B cell (primary cell): ENCODE measurements around the gene PARVA. TPM values are rescaled to one million over a fixed set of nuclear protein-coding genes. Genes with fewer than 3 reads are reported as not detected.

Experiments
- ATAC-seq: fragments of 200-7000 bp; cut with Tn5 transposase; one replicate; pipeline ENCODE4 v1.10.0; 2021; ENCODE audit warnings: low read depth, mild to moderate bottlenecking, moderate number of reproducible peaks, moderate library complexity
- CTCF ChIA-PET: fragments of 350-600 bp; sonication (Branson Sonifier 250); formaldehyde crosslinking; loops from one replicate; lab custom pipeline; 2021; ENCODE audit warnings: antibody characterized with exemption, inconsistent platforms; lab: Charles Lee
- POLR2A ChIA-PET: fragments of 350-600 bp; sonication (Branson Sonifier 250); formaldehyde crosslinking; loops from one replicate; lab custom pipeline; 2021; ENCODE audit warnings: antibody characterized with exemption; lab: Charles Lee
- DNase-seq: peaks from one replicate; pipeline ENCODE4 v3.0.0; 2013
- H2AFZ ChIP-seq: 2 replicates; pipeline ENCODE4 v1.6.1; 2012; ENCODE audit warnings: mild to moderate bottlenecking, low read depth, low read length; ENCODE audit not compliant: insufficient read depth, poor library complexity, severe bottlenecking
- H3K27ac ChIP-seq, 2 donors: 1 replicate in 1 of 2; 2 replicates in 1 of 2; pipeline ENCODE4 v1.5.1; 2012 to 2013; ENCODE audit warnings: low read length in 2 of 2, mild to moderate bottlenecking in 2 of 2, moderate library complexity in 1 of 2
- H3K27me3 ChIP-seq, 4 experiments: fragments of 200-600 bp in 1 of 4; sonication (generic) in 1 of 4; replicated peaks in 1 of 4; 1 replicate in 2 of 4; 2 replicates in 2 of 4; pipeline versions ENCODE4 v1.6.1 to v1.7.0; 2013 to 2016; ENCODE audit warnings: low read length in 3 of 4, mild to moderate bottlenecking in 2 of 4, mixed read lengths in 1 of 4, moderate library complexity in 1 of 4; ENCODE audit not compliant: insufficient read depth in 4 of 4, control insufficient read depth in 3 of 4; ENCODE audit errors: control extremely low read depth in 1 of 4
- H3K36me3 ChIP-seq, 2 experiments: replicated peaks in 1 of 2; 1 replicate in 1 of 2; 2 replicates in 1 of 2; pipeline versions ENCODE4 v1.6.1 to v1.7.1; 2013; ENCODE audit warnings: low read length in 1 of 2; ENCODE audit not compliant: insufficient read depth in 2 of 2, control insufficient read depth in 1 of 2; ENCODE audit errors: control extremely low read depth in 1 of 2, extremely low read depth in 1 of 2
- H3K4me1 ChIP-seq, 2 donors: fragments of 200-600 bp in 1 of 2; sonication (generic) in 1 of 2; 1 replicate in 1 of 2; 2 replicates in 1 of 2; pipeline versions ENCODE4 v1.5.1 to v1.6.1; 2013 to 2017; ENCODE audit warnings: low read length in 2 of 2; ENCODE audit not compliant: control insufficient read depth in 2 of 2, insufficient read depth in 2 of 2
- H3K4me2 ChIP-seq: replicated peaks from 2 replicates; pipeline ENCODE3; 2012; ENCODE audit warnings: mild to moderate bottlenecking, low read depth, low read length; ENCODE audit not compliant: poor library complexity, severe bottlenecking
- H3K4me3 ChIP-seq, 5 experiments: fragments of 200-600 bp in 1 of 5; sonication (generic) in 1 of 5; 1 replicate in 3 of 5; 2 replicates in 2 of 5; pipeline versions ENCODE4 v1.5.1 to v1.7.0; 2011 to 2016; ENCODE audit warnings: low read length in 4 of 5, mild to moderate bottlenecking in 4 of 5, low read depth in 2 of 5, control low read depth in 1 of 5, moderate library complexity in 1 of 5; ENCODE audit not compliant: insufficient read depth in 1 of 5; ENCODE audit errors: control extremely low read depth in 1 of 5, extremely low read depth in 1 of 5
- H3K79me2 ChIP-seq: fragments of 200-600 bp; sonication (generic); one replicate; pipeline ENCODE4 v1.6.0; 2016; ENCODE audit warnings: low read length; ENCODE audit not compliant: control insufficient read depth, insufficient read depth
- H3K9ac ChIP-seq: fragments of 200-600 bp; sonication (generic); 2 replicates; pipeline ENCODE4 v1.6.1; 2017; ENCODE audit warnings: mild to moderate bottlenecking, low read length, moderate library complexity
- H3K9me3 ChIP-seq, 3 donors: one replicate each; pipeline versions ENCODE4 v1.6.1 to v1.7.1; 2013; ENCODE audit warnings: low read length in 2 of 3; ENCODE audit not compliant: control insufficient read depth in 2 of 3, insufficient read depth in 1 of 3; ENCODE audit errors: control extremely low read depth in 1 of 3
- H4K20me1 ChIP-seq: 2 replicates; pipeline ENCODE4 v1.6.0; 2012; ENCODE audit warnings: mild to moderate bottlenecking, low read length; ENCODE audit not compliant: insufficient read depth, control insufficient read depth, poor library complexity, severe bottlenecking
- H3K27ac Mint-ChIP-seq: one replicate; pipeline ENCODE4 v1.8.0; 2021; ENCODE audit warnings: mixed read lengths
- H3K27me3 Mint-ChIP-seq: one replicate; pipeline ENCODE4 v1.8.0; 2021; ENCODE audit warnings: mixed read lengths
- H3K4me1 Mint-ChIP-seq: one replicate; pipeline ENCODE4 v1.8.0; 2021; ENCODE audit warnings: mixed read lengths
- H3K4me3 Mint-ChIP-seq: one replicate; pipeline ENCODE4 v1.8.0; 2021; ENCODE audit warnings: mixed read lengths
- H3K9me3 Mint-ChIP-seq: one replicate; pipeline ENCODE4 v1.8.0; 2022; ENCODE audit warnings: mixed read lengths; ENCODE audit not compliant: insufficient read depth
- EZH2 ChIP-seq: IDR thresholded peaks from 2 replicates; pipeline ENCODE4 v1.6.1; 2012; ENCODE audit warnings: borderline replicate concordance, low read depth, mild to moderate bottlenecking, moderate library complexity, low read length; ENCODE audit not compliant: insufficient read depth, poor library complexity, severe bottlenecking
- WGBS: methylation state at CpG from one replicate; pipeline ENCODE4 v1.1.5; 2013; ENCODE audit warnings: missing lambda C conversion rate; ENCODE audit not compliant: insufficient coverage; 5-methylcytosine and 5-hydroxymethylcytosine counted together
- intact Hi-C: fragments of 100-400 bp; cut with micrococcal nuclease; formaldehyde crosslinking; loops from one replicate; pipeline ENCODE4 v1.10.0; 2022
- polyA plus RNA-seq: library from polyadenylated mRNA; depleted of rRNA; stranded (reverse); fragments of >200 nt; gene quantifications from 2 replicates; pipeline ENCODE4 v1.2.3, GENCODE V29; 2012
- total RNA-seq, 2 donors: library from RNA; stranded (reverse); fragments of 120-200 nt in 1 of 2; gene quantifications; 1 replicate in 1 of 2; 2 replicates in 1 of 2; pipeline versions ENCODE4 v1.2.3 to v1.2.4, GENCODE V29; 2013 to 2022
- TF ChIP-seq, protein P1 (sequence below): fragments of 200-600 bp; IDR thresholded peaks from one replicate; pipeline ENCODE4 v1.8.0; 2022; ENCODE audit warnings: antibody characterized with exemption, mild to moderate bottlenecking

PARVA gene
- total and polyA plus RNA-seq, 2 donors (not counting 1 experiment from before 2014, with no cell fraction given), result not detected

GRCh38 chr11:12402025-12402424 lies 24.7 kb downstream of the PARVA start:
- H3K4me1 Mint-ChIP-seq, result no peaks in the 10 kb centered on the region
- no peaks in the 10 kb centered on the region for H3K27me3 Mint-ChIP-seq
- POLR2A ChIA-PET, result no interaction called here

DNA sequence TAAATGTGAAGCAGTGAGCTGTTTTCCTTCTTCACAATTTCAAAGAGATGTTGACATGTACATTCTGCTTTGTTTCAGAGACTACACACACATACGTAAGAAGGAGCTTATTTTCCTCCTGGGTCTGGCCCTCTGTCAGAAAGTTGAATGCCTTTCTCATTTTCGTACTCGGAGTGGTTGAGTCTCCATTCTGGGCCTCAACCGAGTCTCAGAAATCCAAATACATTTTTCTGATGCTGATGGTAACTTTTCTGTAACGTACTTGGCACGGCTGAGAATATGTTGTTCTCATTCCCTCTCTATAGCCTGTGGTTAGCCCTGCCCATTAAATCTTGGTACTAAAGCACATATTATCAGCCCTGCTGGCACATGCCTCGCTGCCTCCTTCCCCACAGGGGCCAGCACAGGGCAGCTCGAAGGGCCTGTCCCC lies 25.3 kb downstream of the PARVA start:
- no peak overlapping the region for H3K27ac Mint-ChIP-seq
- no peak overlapping the region for H3K4me2 ChIP-seq
- H3K4me1 Mint-ChIP-seq, result no peaks in the 10 kb centered on the region
- intact Hi-C loops, result no loop called here
- no peaks in the 10 kb centered on the region for H3K9me3 Mint-ChIP-seq
- 88% methylated on average over 8 of the region's 8 CpGs for WGBS
- H3K9me3 ChIP-seq, result no peaks in the 10 kb centered on the region
- no peak for TF ChIP-seq EZH2
- TF ChIP-seq, protein P1, sequence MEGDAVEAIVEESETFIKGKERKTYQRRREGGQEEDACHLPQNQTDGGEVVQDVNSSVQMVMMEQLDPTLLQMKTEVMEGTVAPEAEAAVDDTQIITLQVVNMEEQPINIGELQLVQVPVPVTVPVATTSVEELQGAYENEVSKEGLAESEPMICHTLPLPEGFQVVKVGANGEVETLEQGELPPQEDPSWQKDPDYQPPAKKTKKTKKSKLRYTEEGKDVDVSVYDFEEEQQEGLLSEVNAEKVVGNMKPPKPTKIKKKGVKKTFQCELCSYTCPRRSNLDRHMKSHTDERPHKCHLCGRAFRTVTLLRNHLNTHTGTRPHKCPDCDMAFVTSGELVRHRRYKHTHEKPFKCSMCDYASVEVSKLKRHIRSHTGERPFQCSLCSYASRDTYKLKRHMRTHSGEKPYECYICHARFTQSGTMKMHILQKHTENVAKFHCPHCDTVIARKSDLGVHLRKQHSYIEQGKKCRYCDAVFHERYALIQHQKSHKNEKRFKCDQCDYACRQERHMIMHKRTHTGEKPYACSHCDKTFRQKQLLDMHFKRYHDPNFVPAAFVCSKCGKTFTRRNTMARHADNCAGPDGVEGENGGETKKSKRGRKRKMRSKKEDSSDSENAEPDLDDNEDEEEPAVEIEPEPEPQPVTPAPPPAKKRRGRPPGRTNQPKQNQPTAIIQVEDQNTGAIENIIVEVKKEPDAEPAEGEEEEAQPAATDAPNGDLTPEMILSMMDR, result no peak
- H3K27me3 ChIP-seq, result no peaks in the 10 kb centered on the region
- POLR2A ChIA-PET, result no interaction called here
- H3K27ac ChIP-seq, result no peak overlapping the region
- CTCF ChIA-PET, result no interaction called here
- H4K20me1 ChIP-seq, result no peaks in the 10 kb centered on the region
- no peak overlapping the region for H3K4me3 ChIP-seq
- DNase-seq, result no peak
- ATAC-seq, result no peak
- H3K9ac ChIP-seq, result no peak overlapping the region
- no peaks in the 10 kb centered on the region for H3K36me3 ChIP-seq
- no peaks in the 10 kb centered on the region for H3K27me3 Mint-ChIP-seq
- H3K4me3 Mint-ChIP-seq, result no peak overlapping the region
- H3K4me1 ChIP-seq, result no peaks in the 10 kb centered on the region
- H3K79me2 ChIP-seq, result no peaks in the 10 kb centered on the region
- H2AFZ ChIP-seq, result no peak overlapping the region

More at GRCh38 chr11:12402025-12402424, 24.7 kb downstream of the PARVA start:
- H3K36me3 ChIP-seq, result no peaks in the 10 kb centered on the region
- CTCF ChIA-PET, result no interaction called here
- no peak overlapping the region for H3K4me2 ChIP-seq
- no peak for DNase-seq
- H3K79me2 ChIP-seq, result no peaks in the 10 kb centered on the region
- WGBS, result 75% methylated on average over 1 of the region's 4 CpGs
- intact Hi-C loops, result no loop called here
- no peak for ATAC-seq
- no peaks in the 10 kb centered on the region for H3K4me1 ChIP-seq
- H2AFZ ChIP-seq, result no peak overlapping the region
- no peak overlapping the region for H3K4me3 ChIP-seq
- no peak for TF ChIP-seq EZH2
- TF ChIP-seq, protein P1, result no peak
- Mint-ChIP-seq H3K27ac (no peak overlapping the region), H3K9me3 (no peaks in the 10 kb centered on the region), H3K4me3 (no peak overlapping the region)
- H3K27ac ChIP-seq, result no peak overlapping the region
- H3K9ac ChIP-seq, result no peak overlapping the region
- H3K9me3 ChIP-seq, result no peaks in the 10 kb centered on the region
- no peaks in the 10 kb centered on the region for H4K20me1 ChIP-seq
- no peaks in the 10 kb centered on the region for H3K27me3 ChIP-seq
